Ectodermal cell (in vitro differentiated cells): ENCODE measurements around the gene ABCG5.

Experiments used
- H3K27ac ChIP-seq: 2 replicates; pipeline ENCODE4 v1.7.0; 2013; ENCODE audit warnings: mild to moderate bottlenecking, low read depth, low read length; ENCODE audit not compliant: insufficient read depth, poor library complexity, severe bottlenecking
- H3K27me3 ChIP-seq: 2 replicates; pipeline ENCODE4 v1.7.0; 2013; ENCODE audit warnings: mild to moderate bottlenecking, low read length; ENCODE audit not compliant: insufficient read depth, control insufficient read depth, poor library complexity, severe bottlenecking
- H3K36me3 ChIP-seq: one replicate; pipeline ENCODE4 v1.7.0; 2013; ENCODE audit warnings: low read length; ENCODE audit not compliant: control insufficient read depth, insufficient read depth
- H3K4me1 ChIP-seq: one replicate; pipeline ENCODE4 v1.7.0; 2013; ENCODE audit warnings: low read length; ENCODE audit not compliant: control insufficient read depth, insufficient read depth
- H3K4me3 ChIP-seq: 2 replicates; pipeline ENCODE4 v1.7.0; 2013; ENCODE audit warnings: low read depth, low read length, control low read depth; ENCODE audit not compliant: insufficient read depth
- H3K9me3 ChIP-seq: 2 replicates; pipeline ENCODE4 v1.7.0; 2013; ENCODE audit warnings: mild to moderate bottlenecking, low read length, moderate library complexity; ENCODE audit not compliant: control insufficient read depth
- WGBS, 2 experiments: methylation state at CpG; one replicate each; pipeline ENCODE4 v1.1.7; 2013; ENCODE audit warnings: missing lambda C conversion rate in 2 of 2; 5-methylcytosine and 5-hydroxymethylcytosine counted together

Gene ABCG5

DNA sequence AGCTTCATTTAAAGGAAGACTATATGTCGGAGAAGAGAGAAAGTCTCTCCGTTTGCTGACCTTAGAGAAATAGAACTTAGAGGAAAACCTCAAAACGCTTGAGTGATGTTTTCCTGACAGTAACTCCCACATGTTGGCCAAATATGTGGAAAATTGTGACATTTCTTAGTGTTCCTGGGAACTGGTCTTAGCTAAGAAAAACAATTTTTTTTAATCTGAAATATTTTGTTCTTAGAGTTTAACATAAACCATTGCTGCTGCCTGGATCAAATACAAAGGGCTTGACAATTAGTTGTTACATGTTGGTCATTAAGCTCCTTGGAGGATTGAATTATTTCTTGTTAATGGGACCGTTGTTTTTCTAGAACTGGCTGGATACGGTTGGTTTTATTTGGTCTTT is 48.5 kb downstream of the ABCG5 start:
- 96 to 97% methylated on average over 4 of the region's 5 CpGs for WGBS, 2 experiments
- H3K27me3 ChIP-seq = no peaks in the 10 kb centered on the region
- H3K27ac ChIP-seq = no peak overlapping the region
- no peaks in the 10 kb centered on the region for H3K4me1 ChIP-seq
- no peaks in the 10 kb centered on the region for H3K36me3 ChIP-seq
- H3K4me3 ChIP-seq = no peak overlapping the region
- no peaks in the 10 kb centered on the region for H3K9me3 ChIP-seq

DNA sequence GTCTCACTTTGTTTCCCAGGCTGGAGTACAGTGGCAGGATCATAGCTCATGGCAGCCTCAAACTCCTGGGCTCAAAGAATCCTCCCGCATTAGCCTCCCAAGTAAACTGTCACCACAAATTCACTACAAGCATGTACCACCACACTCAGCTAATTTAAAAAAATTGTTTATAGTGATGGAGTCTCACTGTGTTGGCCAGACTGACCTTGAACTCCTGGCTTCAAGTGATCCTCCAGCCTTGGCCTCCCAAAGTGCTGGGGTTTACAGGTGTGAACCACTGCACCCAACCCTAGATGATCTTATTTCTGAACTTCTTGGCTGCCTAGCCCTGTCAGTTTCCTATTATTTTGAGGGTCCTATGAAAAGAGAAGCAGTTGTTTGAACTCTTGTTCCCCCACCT is 50.0 kb downstream of the ABCG5 start:
- Histone ChIP-seq H3K36me3 (no peaks in the 10 kb centered on the region), H3K4me3 (no peak overlapping the region), H3K4me1 (no peaks in the 10 kb centered on the region), H3K27ac (no peak overlapping the region), H3K9me3 (no peaks in the 10 kb centered on the region), H3K27me3 (no peaks in the 10 kb centered on the region)
- 100% methylated on average over 1 of the region's 1 CpG for WGBS, 2 experiments

DNA sequence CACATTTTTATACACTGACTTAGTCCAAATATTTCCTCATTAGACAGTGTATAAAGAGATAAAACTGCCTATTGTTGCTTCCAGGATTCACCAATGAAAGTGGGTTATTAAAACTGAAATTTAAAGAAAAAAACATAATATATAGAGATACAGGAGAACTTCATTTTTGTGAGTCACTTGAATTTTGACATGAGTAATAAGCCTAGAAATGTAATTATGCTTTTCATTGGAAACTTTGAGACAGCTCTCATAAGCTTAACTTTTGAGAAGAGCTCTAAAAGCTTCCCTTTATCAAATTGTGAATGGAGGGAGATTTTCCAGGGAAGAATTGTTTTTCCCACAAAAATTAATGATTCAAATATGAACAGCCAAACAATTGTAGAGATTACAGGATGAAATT is 50.7 kb downstream of the ABCG5 start:
- Histone ChIP-seq H3K9me3 (no peaks in the 10 kb centered on the region), H3K4me3 (no peak overlapping the region), H3K27me3 (no peaks in the 10 kb centered on the region), H3K27ac (no peak overlapping the region), H3K4me1 (no peaks in the 10 kb centered on the region), H3K36me3 (no peaks in the 10 kb centered on the region)

DNA sequence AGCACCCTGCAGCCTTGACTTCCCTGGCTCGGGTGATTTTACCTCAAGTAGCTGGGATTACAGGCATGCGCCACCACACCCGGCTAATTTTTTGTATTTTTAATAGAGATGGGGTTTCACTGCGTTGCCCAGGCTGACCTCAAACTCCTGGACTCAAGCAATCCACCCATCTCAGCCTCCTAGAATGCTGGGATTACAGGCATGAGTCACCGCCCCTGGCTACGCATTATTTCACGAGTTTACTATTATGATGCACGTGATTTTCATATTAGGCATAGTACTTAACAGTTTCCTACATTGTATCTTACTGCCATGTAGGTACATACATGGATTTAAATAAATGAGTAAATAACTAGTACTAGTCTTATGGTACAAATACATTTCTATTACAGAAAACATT is 60.4 kb downstream of the ABCG5 start:
- no peaks in the 10 kb centered on the region for H3K4me1 ChIP-seq
- H3K27ac ChIP-seq = no peak overlapping the region
- no peaks in the 10 kb centered on the region for H3K27me3 ChIP-seq
- no peak overlapping the region for H3K4me3 ChIP-seq
- H3K36me3 ChIP-seq = peaks cover 3% of the 10 kb centered on the region
- H3K9me3 ChIP-seq = no peaks in the 10 kb centered on the region
- 92 to 96% methylated on average over 8 of the region's 8 CpGs for WGBS, 2 experiments

DNA sequence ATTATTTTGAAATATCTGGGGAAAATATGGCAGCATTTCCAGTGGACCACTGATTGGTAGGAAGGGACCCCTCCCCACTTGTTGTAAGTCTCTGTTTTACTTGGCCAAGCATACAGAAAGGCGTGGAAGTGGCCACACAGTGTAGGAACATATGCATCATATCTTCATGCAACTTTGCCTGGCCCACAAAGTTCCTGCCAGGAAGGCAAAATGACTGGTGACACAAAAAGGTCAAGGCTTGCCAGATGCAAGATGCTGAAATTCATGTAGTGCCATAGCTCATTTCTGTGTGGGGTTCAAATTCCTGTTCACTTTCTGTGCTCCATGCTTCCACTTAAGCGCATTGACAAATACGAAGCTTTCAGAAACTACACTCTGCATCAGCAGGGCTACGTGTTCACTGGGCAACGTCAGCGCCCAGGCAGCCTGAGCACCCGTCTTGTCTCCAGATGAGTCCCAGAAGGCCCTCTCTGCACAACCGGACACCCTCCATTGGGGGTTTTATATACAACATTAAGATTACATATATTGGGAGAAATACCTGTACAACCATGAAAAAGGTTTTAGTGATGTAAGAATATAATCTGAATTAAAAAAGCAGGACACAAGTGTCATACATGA is 61.2 kb downstream of the ABCG5 start:
- 87 to 95% methylated on average over 7 to 8 of the region's 8 CpGs for WGBS, 2 experiments
- H3K27me3 ChIP-seq = no peaks in the 10 kb centered on the region
- H3K36me3 ChIP-seq = peaks cover 3% of the 10 kb centered on the region
- no peaks in the 10 kb centered on the region for H3K4me1 ChIP-seq
- no peak overlapping the region for H3K4me3 ChIP-seq
- H3K27ac ChIP-seq = no peak overlapping the region
- no peaks in the 10 kb centered on the region for H3K9me3 ChIP-seq

DNA sequence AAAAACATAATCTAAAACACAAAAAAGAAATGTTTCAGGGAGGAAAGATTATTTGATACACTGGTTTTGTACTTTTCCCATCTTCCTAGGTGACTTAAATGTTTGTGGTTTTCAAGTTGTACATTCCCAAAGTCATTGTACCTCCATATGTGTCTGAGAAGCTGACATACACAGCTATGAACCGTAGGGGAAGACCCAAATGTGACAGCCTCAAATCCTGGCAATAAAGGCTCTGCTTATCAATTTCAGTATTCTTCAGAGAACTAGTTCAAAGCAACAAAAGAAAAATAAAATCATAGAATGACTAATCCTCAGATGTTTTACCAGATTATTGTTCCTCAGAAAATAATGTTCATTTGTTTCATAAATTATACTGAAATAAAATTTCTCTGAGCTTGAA is 62.3 kb downstream of the ABCG5 start:
- H3K4me3 ChIP-seq = no peak overlapping the region
- no peak overlapping the region for H3K27ac ChIP-seq
- WGBS, 2 experiments = 97 to 100% methylated on average over 1 of the region's 1 CpG

DNA sequence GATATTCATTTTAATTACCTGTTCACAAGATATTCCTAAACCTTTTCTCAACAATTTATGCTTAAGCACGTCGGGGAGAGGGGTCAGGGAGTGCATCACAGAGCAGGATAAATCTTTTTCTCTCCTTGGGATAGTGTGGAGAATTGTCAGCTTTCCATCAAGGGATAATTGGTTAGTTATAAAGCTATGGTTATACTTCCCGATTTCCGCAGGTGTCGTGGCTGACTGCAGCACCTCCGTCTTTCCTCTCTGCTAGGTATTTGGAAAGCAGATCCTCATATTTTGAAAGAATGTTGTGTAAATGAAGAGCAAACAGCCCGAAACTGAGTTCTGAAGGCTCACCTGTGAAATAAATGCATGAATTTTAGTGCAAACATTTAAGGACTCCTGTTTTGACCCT is 64.0 kb downstream of the ABCG5 start:
- WGBS, 2 experiments = 59 to 73% methylated on average over 7 of the region's 7 CpGs
- Histone ChIP-seq H3K27me3 (no peaks in the 10 kb centered on the region), H3K9me3 (no peaks in the 10 kb centered on the region), H3K4me1 (no peaks in the 10 kb centered on the region), H3K36me3 (peaks cover 3% of the 10 kb centered on the region), H3K4me3 (peak overlapping the region; percentile 60), H3K27ac (no peak overlapping the region)

More for the DNA sequence above, 62.3 kb downstream of the ABCG5 start:
- no peaks in the 10 kb centered on the region for H3K4me1 ChIP-seq
- H3K36me3 ChIP-seq = peaks cover 3% of the 10 kb centered on the region
- H3K27me3 ChIP-seq = no peaks in the 10 kb centered on the region
- no peaks in the 10 kb centered on the region for H3K9me3 ChIP-seq

DNA sequence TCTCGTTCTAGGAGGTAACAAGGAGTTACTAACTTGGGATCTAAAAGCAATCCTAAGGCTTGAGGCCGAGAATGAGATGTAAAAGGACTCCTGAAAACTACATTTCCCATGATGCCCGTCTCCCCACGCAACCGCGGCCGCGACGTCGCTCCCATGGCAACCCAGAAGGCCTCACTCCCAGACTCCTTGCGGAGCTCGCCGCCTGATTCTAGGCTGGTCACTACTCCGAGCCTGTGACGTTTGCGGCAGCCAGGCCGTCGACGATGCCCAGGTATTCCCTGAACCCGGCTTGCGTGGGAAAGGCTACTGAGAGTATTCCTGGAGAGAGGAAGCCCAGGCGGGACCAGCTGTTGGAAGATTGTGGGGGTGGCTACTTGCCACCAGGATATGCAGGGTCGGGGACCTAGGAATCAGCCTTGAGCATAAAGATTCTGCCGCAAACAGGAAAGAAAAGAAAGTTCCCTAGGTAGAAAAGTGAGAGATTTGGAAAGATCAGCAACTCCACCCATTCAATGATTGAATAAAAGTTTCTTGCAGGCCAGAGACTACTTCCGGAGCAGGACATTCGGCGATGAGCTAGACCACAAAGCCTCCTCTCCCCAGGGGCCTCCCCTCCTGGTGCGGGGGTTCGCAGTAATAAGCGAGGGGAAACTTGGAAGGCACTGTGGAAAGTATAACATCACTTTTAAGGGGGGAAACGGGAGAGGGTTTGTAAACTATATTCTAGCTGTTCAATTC is 64.6 kb downstream of the ABCG5 start, which contains the start of gene DYNC2LI1:
TSS of gene DYNC2LI1 (plus strand) at position 164 of the 738 bp plus-strand sequence. CDS start at position 264, 100 bp downstream.
- 2 to 3% methylated on average over 25 to 31 of the region's 31 CpGs for WGBS, 2 experiments
- Histone ChIP-seq H3K27me3 (no peaks in the 10 kb centered on the region), H3K4me1 (no peaks in the 10 kb centered on the region), H3K36me3 (peaks cover 3% of the 10 kb centered on the region), H3K4me3 (peak within 1 kb of the TSS; percentile 60), H3K27ac (peak within 1 kb of the TSS; percentile 17), H3K9me3 (no peaks in the 10 kb centered on the region)

DNA sequence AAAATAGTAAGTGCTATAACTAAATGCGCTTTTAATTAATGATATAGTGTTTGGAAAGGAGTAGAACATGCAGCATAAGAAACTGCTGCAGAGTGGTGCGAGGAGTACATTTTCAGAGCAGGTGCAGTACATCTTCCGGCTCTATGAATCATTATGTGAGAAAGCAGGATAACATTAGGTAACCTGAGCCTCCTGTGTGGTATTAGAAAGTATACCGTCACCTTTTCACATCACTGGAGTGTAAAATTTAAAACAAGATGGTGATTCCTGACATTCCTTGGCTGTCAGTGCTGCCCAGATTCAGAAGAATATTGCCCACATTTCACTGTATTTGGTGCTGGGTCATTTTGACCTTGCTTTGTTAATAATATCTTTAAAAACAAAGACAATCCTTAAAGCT is 72.6 kb downstream of the ABCG5 start:
- WGBS, 2 experiments = 97% methylated on average over 4 of the region's 4 CpGs
- Histone ChIP-seq H3K27ac (no peak overlapping the region), H3K9me3 (no peaks in the 10 kb centered on the region), H3K27me3 (no peaks in the 10 kb centered on the region), H3K4me1 (no peaks in the 10 kb centered on the region), H3K4me3 (no peak overlapping the region), H3K36me3 (no peaks in the 10 kb centered on the region)

DNA sequence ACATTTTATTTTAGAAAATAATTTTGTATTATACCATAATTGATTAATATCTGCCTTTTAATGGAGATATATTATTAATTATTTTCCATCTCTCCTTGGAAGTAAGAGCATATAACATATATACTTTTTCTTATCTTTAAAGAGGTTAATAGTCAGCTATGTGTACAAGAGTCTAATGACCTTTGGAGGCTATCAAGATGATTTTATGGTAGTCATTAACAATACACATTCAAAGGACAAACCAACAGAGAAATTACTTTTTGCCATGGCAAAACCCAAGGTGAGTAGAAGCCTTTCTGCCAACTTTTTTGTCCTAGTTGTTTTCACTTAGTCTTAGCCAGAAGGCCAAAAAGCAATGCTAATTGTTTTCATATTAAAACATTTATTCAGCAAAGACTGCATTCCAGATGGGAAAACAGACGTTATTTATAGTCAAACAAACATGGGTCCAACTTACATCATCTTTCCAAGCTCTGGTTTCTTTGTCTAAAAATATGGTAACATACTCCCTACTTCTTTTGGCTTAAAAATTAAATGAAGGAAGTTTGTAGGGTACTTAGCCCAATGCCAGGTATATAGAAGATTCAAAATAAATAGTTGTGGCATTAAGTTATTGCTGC is 74.4 kb downstream of the ABCG5 start:
- no peak overlapping the region for H3K27ac ChIP-seq
- WGBS, 2 experiments = 83 to 92% methylated on average over 1 of the region's 1 CpG
- H3K27me3 ChIP-seq = no peaks in the 10 kb centered on the region
- H3K36me3 ChIP-seq = no peaks in the 10 kb centered on the region
- H3K4me1 ChIP-seq = no peaks in the 10 kb centered on the region
- no peak overlapping the region for H3K4me3 ChIP-seq
- no peaks in the 10 kb centered on the region for H3K9me3 ChIP-seq
